Measurements from ENCODE around the gene SUV39H2.
"Not testable (repeated sequence)": the region's sequence is repeated elsewhere in the genome, so short reads cannot be mapped to it uniquely, and the experiment has no call there.

The SUV39H2 gene

GRCh38 chr10:14942147-14942949 is 63.7 kb downstream of the SUV39H2 start:
- not testable (repeated sequence) for DNase-seq

DNA sequence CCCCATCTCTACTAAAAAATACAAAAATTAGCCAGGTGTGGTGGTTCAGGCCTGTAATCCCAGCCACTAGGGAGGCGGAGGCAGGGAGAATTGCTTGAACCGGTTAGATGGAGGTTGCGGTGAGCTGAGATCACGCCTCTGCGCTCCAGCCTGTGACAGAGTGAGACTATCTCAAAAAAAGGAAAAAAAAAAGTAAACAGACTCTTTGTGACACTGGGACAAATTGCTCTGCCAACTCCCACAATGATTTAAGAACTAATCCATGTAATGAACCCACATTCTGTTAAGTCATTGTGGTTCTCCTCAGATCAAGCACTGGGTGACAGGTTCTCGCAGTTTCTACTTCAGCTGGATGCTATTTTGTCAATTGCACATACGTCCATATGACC is 64.3 kb downstream of the SUV39H2 start:
- DNase-seq, result not testable (repeated sequence)

DNA sequence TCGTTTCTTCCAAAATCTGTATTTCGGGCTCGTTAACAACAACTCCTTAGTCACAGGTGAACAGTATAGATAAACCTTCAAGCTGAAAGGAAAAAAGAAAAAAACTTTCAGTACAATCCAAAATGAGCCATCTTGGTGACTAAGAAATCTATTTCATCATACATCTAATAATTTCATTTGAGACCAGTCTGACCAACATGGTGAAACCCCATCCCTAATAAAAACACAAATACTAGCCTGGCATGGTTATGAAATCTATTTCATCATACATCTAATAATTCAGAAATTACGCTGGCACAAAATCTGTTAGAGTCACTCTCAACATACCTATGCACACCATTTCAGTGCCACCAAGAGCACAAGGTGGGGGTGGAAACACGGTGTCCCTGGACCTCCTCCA is 66.4 kb downstream of the SUV39H2 start:
- no peak for DNase-seq

DNA sequence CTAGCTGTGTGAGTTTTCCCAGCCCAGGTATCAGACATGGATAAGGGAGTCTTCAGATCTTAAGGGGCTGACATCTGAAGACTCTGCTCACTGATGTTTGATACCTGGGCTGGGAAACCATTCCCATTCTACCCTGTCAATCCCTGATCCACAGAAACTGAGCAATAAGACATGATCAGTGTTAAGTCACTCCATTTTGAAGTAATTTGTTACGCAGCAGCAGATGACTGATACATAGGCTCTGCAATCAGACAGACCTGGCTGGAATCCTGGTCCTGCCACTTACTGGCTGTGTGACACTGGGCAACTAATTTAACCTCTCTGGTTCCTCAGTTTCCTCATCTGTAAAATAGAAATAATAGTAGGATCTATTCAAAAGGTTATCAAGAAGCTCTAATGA is 68.6 kb downstream of the SUV39H2 start:
- DNase-seq, result no peak

GRCh38 chr10:14949291-14949690 is 70.6 kb downstream of the SUV39H2 start:
- no peak for DNase-seq

- no peak for DNase-seq
These were observed 74.3 kb downstream of the SUV39H2 start for GRCh38 chr10:14952851-14953423.

DNA sequence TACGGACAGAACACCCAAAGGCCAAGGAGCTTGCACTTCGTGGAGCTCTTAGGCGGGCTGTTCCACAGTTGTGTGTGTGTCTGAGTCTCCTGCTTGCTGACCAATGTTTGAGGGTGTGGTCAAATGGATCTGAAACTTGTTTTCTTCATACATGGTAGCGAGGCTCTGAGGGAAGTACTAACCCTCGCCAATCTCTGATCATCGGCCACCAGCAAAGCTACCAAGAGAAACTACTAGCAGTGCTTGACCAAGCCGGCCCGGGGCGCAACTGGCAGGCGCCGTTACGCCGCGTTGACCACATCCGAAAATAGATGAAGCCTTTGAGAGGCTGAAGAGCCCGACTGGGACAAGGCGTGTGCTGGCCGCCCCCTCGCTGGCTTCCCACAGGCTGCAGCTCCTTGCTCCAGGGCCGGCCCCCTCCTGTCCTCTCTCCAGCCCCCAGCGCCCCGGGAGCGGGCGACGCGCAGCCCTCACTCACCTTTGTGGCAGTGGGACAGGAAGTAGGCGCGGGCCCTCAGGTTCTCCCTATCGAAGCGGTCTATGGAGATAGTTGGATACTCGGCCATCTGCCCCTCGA is 74.8 kb downstream of the SUV39H2 start:
- DNase-seq, result no peak
